Measurements from ENCODE around the gene ZBTB16. TPM values are rescaled to one million over a fixed set of nuclear protein-coding genes. Genes with fewer than 3 reads are reported as not detected.

ZBTB16 gene
- polyA plus RNA-seq, 1 experiment, result not detected

GRCh38 chr11:114167771-114168448, 108.4 kb downstream of the ZBTB16 start:
- ChIA-PET CTCF (interaction anchor here (0.6 to 3.2 kb wide), 3 partner anchors 9 to 132 kb away, joined by 3 to 13 read pairs (median 3); no protein-coding TSS in a partner anchor), POLR2A (no interaction called here)
- DNase-seq (ENCODE audit: low read depth), result no peak
- TF ChIP-seq CTCF (IDR thresholded peaks at IDR 0.05; ENCODE audit: insufficient read depth, low read depth, low read length), result no peak
- peaks cover 55% of the 10 kb centered on the region for H3K27me3 ChIP-seq (ENCODE audit: control insufficient read depth, insufficient read depth, low read length)
- no peak overlapping the region for H3K4me3 ChIP-seq (ENCODE audit: low read depth, low read length)
- H3K36me3 ChIP-seq (ENCODE audit: control insufficient read depth, insufficient read depth, low read length), result no peaks in the 10 kb centered on the region

- CTCF ChIA-PET, result interaction anchor here (0.6 to 3.2 kb wide), 2 partner anchors 8 to 11 kb away, joined by 3 to 13 read pairs; no protein-coding TSS in a partner anchor
- Histone ChIP-seq H3K27me3 (ENCODE audit: control insufficient read depth, insufficient read depth, low read length) (peaks cover 53% of the 10 kb centered on the region), H3K36me3 (ENCODE audit: control insufficient read depth, insufficient read depth, low read length) (no peaks in the 10 kb centered on the region), H3K4me3 (ENCODE audit: low read depth, low read length) (no peak overlapping the region)
- no peak for TF ChIP-seq CTCF (IDR thresholded peaks at IDR 0.05; ENCODE audit: insufficient read depth, low read depth, low read length)
- no peak for DNase-seq (ENCODE audit: low read depth)
- POLR2A ChIA-PET, result no interaction called here
These were observed 109.2 kb downstream of the ZBTB16 start for GRCh38 chr11:114168691-114169090.

- TF ChIP-seq CTCF (IDR thresholded peaks at IDR 0.05; ENCODE audit: insufficient read depth, low read depth, low read length), result no peak
- Histone ChIP-seq H3K27me3 (ENCODE audit: control insufficient read depth, insufficient read depth, low read length) (peaks cover 48% of the 10 kb centered on the region), H3K4me3 (ENCODE audit: low read depth, low read length) (no peak overlapping the region), H3K36me3 (ENCODE audit: control insufficient read depth, insufficient read depth, low read length) (no peaks in the 10 kb centered on the region)
- CTCF ChIA-PET, result interaction anchor here (1.1 to 3.2 kb wide), 3 partner anchors 11 to 91 kb away, joined by 3 to 13 read pairs (median 3); no protein-coding TSS in a partner anchor
- POLR2A ChIA-PET, result no interaction called here
- DNase-seq (ENCODE audit: low read depth), result peak; percentile 31
These were observed 109.8 kb downstream of the ZBTB16 start for GRCh38 chr11:114169321-114169749.

- H3K4me3 ChIP-seq (ENCODE audit: low read depth, low read length), result no peak overlapping the region
- H3K36me3 ChIP-seq (ENCODE audit: control insufficient read depth, insufficient read depth, low read length), result no peaks in the 10 kb centered on the region
- TF ChIP-seq CTCF (IDR thresholded peaks at IDR 0.05; ENCODE audit: insufficient read depth, low read depth, low read length), result no peak
- ChIA-PET POLR2A (no interaction called here), CTCF (interaction anchor here (1.1 to 3.2 kb wide), 3 partner anchors 10 to 91 kb away, joined by 3 to 13 read pairs (median 3); no protein-coding TSS in a partner anchor)
- no peak for DNase-seq (ENCODE audit: low read depth)
- peaks cover 49% of the 10 kb centered on the region for H3K27me3 ChIP-seq (ENCODE audit: control insufficient read depth, insufficient read depth, low read length)
These were observed 110.3 kb downstream of the ZBTB16 start for GRCh38 chr11:114169821-114170220.

- Histone ChIP-seq H3K36me3 (ENCODE audit: control insufficient read depth, insufficient read depth, low read length) (no peaks in the 10 kb centered on the region), H3K4me3 (ENCODE audit: low read depth, low read length) (no peak overlapping the region), H3K27me3 (ENCODE audit: control insufficient read depth, insufficient read depth, low read length) (peaks cover 48% of the 10 kb centered on the region)
- CTCF ChIA-PET, result interaction anchor here (1.0 to 3.2 kb wide), 4 partner anchors 10 to 90 kb away, joined by 3 to 13 read pairs (median 4); no protein-coding TSS in a partner anchor
- POLR2A ChIA-PET, result no interaction called here
- no peak for TF ChIP-seq CTCF (IDR thresholded peaks at IDR 0.05; ENCODE audit: insufficient read depth, low read depth, low read length)
- no peak for DNase-seq (ENCODE audit: low read depth)
These were observed 110.7 kb downstream of the ZBTB16 start for GRCh38 chr11:114170226-114170625.
